ENCODE measurements around the gene EPB41L4A. TPM values are rescaled to one million over a fixed set of nuclear protein-coding genes. Genes with fewer than 3 reads are reported as not detected.

Gene EPB41L4A
- total and polyA plus RNA-seq, 2 donors (not counting 1 experiment from before 2014, with no cell fraction given): 0.23 to 0.50 TPM

- DNase-seq (ENCODE audit: low read depth in 2 of 2): no peak
- Histone ChIP-seq H3K4me2 (ENCODE audit: extremely low read depth, insufficient read depth, low read length) (no peak overlapping the region), H3K27me3 (ENCODE audit: control insufficient read depth, insufficient read depth, low read length) (no peaks in the 10 kb centered on the region), H3K9ac (ENCODE audit: insufficient read depth, low read length) (no peak overlapping the region), H2AFZ (ENCODE audit: low read length) (no peak overlapping the region), H3K27ac (ENCODE audit: insufficient read depth, low read length) (no peak overlapping the region), H3K9me3 (ENCODE audit: control insufficient read depth, insufficient read depth, low read depth, low read length) (no peaks in the 10 kb centered on the region), H3K4me1 (ENCODE audit: control insufficient read depth, extremely low read depth, insufficient read depth, low read length) (no peaks in the 10 kb centered on the region), H3K79me2 (ENCODE audit: control insufficient read depth, insufficient read depth, low read length) (no peaks in the 10 kb centered on the region), H4K20me1 (ENCODE audit: control insufficient read depth, extremely low read depth, insufficient read depth, low read length) (no peaks in the 10 kb centered on the region), H3K36me3 (ENCODE audit: control insufficient read depth, insufficient read depth, low read length) (no peaks in the 10 kb centered on the region), H3K4me3 (replicated peaks in 1 of 4; ENCODE audit: control extremely low read depth in 1 of 4, insufficient read depth in 1 of 4, low read depth in 3 of 4, low read length in 4 of 4) (no peak overlapping the region)
- TF ChIP-seq CTCF (conservative IDR thresholded peaks at IDR 0.05 in 1 of 2, IDR thresholded peaks at IDR 0.05 in 1 of 2; ENCODE audit: low read depth in 1 of 2, low read length in 2 of 2): no peak
- TF ChIP-seq EZH2 (IDR thresholded peaks at IDR 0.05; ENCODE audit: low read length, missing control alignments): no peak
Measured at GRCh38 chr5:112127861-112128260, 291.2 kb downstream of the EPB41L4A start.

GRCh38 chr5:112126982-112127381 lies 292.1 kb downstream of the EPB41L4A start:
- DNase-seq (ENCODE audit: low read depth in 2 of 2): no peak
- H3K4me1 ChIP-seq (ENCODE audit: control insufficient read depth, extremely low read depth, insufficient read depth, low read length): no peaks in the 10 kb centered on the region
- no peak overlapping the region for H3K4me3 ChIP-seq (replicated peaks in 1 of 4; ENCODE audit: control extremely low read depth in 1 of 4, insufficient read depth in 1 of 4, low read depth in 3 of 4, low read length in 4 of 4)
- no peak overlapping the region for H3K9ac ChIP-seq (ENCODE audit: insufficient read depth, low read length)
- H3K79me2 ChIP-seq (ENCODE audit: control insufficient read depth, insufficient read depth, low read length): no peaks in the 10 kb centered on the region
- no peaks in the 10 kb centered on the region for H3K9me3 ChIP-seq (ENCODE audit: control insufficient read depth, insufficient read depth, low read depth, low read length)
- TF ChIP-seq EZH2 (IDR thresholded peaks at IDR 0.05; ENCODE audit: low read length, missing control alignments) (no peak), CTCF (conservative IDR thresholded peaks at IDR 0.05 in 1 of 2, IDR thresholded peaks at IDR 0.05 in 1 of 2; ENCODE audit: low read depth in 1 of 2, low read length in 2 of 2) (no peak)
- H3K27ac ChIP-seq (ENCODE audit: insufficient read depth, low read length): no peak overlapping the region
- H3K27me3 ChIP-seq (ENCODE audit: control insufficient read depth, insufficient read depth, low read length): no peaks in the 10 kb centered on the region
- H3K4me2 ChIP-seq (ENCODE audit: extremely low read depth, insufficient read depth, low read length): no peak overlapping the region
- H2AFZ ChIP-seq (ENCODE audit: low read length): no peak overlapping the region
- no peaks in the 10 kb centered on the region for H3K36me3 ChIP-seq (ENCODE audit: control insufficient read depth, insufficient read depth, low read length)
- H4K20me1 ChIP-seq (ENCODE audit: control insufficient read depth, extremely low read depth, insufficient read depth, low read length): no peaks in the 10 kb centered on the region

GRCh38 chr5:112125903-112126302 lies 293.2 kb downstream of the EPB41L4A start:
- Histone ChIP-seq H3K36me3 (ENCODE audit: control insufficient read depth, insufficient read depth, low read length) (no peaks in the 10 kb centered on the region), H3K4me2 (ENCODE audit: extremely low read depth, insufficient read depth, low read length) (no peak overlapping the region), H3K79me2 (ENCODE audit: control insufficient read depth, insufficient read depth, low read length) (no peaks in the 10 kb centered on the region), H4K20me1 (ENCODE audit: control insufficient read depth, extremely low read depth, insufficient read depth, low read length) (no peaks in the 10 kb centered on the region), H3K9ac (ENCODE audit: insufficient read depth, low read length) (no peak overlapping the region), H3K4me3 (replicated peaks in 1 of 4; ENCODE audit: control extremely low read depth in 1 of 4, insufficient read depth in 1 of 4, low read depth in 3 of 4, low read length in 4 of 4) (no peak overlapping the region), H3K27me3 (ENCODE audit: control insufficient read depth, insufficient read depth, low read length) (no peaks in the 10 kb centered on the region), H3K4me1 (ENCODE audit: control insufficient read depth, extremely low read depth, insufficient read depth, low read length) (no peaks in the 10 kb centered on the region), H2AFZ (ENCODE audit: low read length) (no peak overlapping the region), H3K9me3 (ENCODE audit: control insufficient read depth, insufficient read depth, low read depth, low read length) (no peaks in the 10 kb centered on the region), H3K27ac (ENCODE audit: insufficient read depth, low read length) (no peak overlapping the region)
- peak in 1 of 2 donors; percentile 21 for DNase-seq (ENCODE audit: low read depth in 2 of 2)
- no peak for TF ChIP-seq EZH2 (IDR thresholded peaks at IDR 0.05; ENCODE audit: low read length, missing control alignments)
- no peak for TF ChIP-seq CTCF (conservative IDR thresholded peaks at IDR 0.05 in 1 of 2, IDR thresholded peaks at IDR 0.05 in 1 of 2; ENCODE audit: low read depth in 1 of 2, low read length in 2 of 2)

Measured in fibroblast of lung (primary cell).